Loucy (cell line): ENCODE measurements around the gene CAGE1.

Experiments used
- H2AFZ ChIP-seq: fragments of 200-600 bp; sonication (generic); 2 replicates; pipeline ENCODE4 v1.6.0; 2016; ENCODE audit warnings: antibody characterized with exemption, mild to moderate bottlenecking, low read length, moderate library complexity
- H3F3A ChIP-seq: fragments of 200-600 bp; 2 replicates; pipeline ENCODE4 v1.6.0; 2016; ENCODE audit warnings: antibody characterized with exemption, low read depth, mild to moderate bottlenecking
- H3K27me3 ChIP-seq: fragments of 200-600 bp; sonication (generic); 2 replicates; pipeline ENCODE4 v1.6.1; 2014; ENCODE audit warnings: low read length, mild to moderate bottlenecking; ENCODE audit not compliant: insufficient read depth, poor library complexity, severe bottlenecking
- H3K36me3 ChIP-seq: fragments of 200-600 bp; sonication (generic); 2 replicates; pipeline ENCODE4 v1.6.1; 2016; ENCODE audit warnings: low read length; ENCODE audit not compliant: insufficient read depth
- H3K4me1 ChIP-seq: fragments of 200-600 bp; sonication (generic); 2 replicates; pipeline ENCODE4 v1.5.1; 2014; ENCODE audit warnings: low read length, mild to moderate bottlenecking; ENCODE audit not compliant: insufficient read depth, poor library complexity, severe bottlenecking
- H3K4me2 ChIP-seq: fragments of 200-600 bp; sonication (generic); 2 replicates; pipeline ENCODE4 v1.6.0; 2014; ENCODE audit warnings: antibody characterized with exemption, low read length, low read depth, mild to moderate bottlenecking; ENCODE audit not compliant: poor library complexity, severe bottlenecking
- H3K4me3 ChIP-seq: fragments of 200-600 bp; sonication (generic); 2 replicates; pipeline ENCODE4 v1.5.1; 2014; ENCODE audit warnings: low read length, mild to moderate bottlenecking, mixed read lengths; ENCODE audit not compliant: poor library complexity, severe bottlenecking
- H3K79me2 ChIP-seq: fragments of 200-600 bp; sonication (generic); 2 replicates; pipeline ENCODE4 v1.6.1; 2014; ENCODE audit warnings: low read length; ENCODE audit not compliant: insufficient read depth
- H3K9ac ChIP-seq: fragments of 200-600 bp; sonication (generic); 2 replicates; pipeline ENCODE4 v1.6.0; 2014; ENCODE audit warnings: mild to moderate bottlenecking, low read depth, low read length, moderate library complexity; ENCODE audit not compliant: poor library complexity, severe bottlenecking
- H3K9me2 ChIP-seq: fragments of 200-600 bp; sonication (generic); replicated peaks from 2 replicates; pipeline ENCODE4 v1.6.1; 2016; ENCODE audit warnings: low read depth, low read length, mixed read lengths
- H3K9me3 ChIP-seq: fragments of 200-600 bp; sonication (generic); 2 replicates; pipeline ENCODE4 v1.6.1; 2014; ENCODE audit warnings: mild to moderate bottlenecking, antibody characterized with exemption, low read length, low read depth; ENCODE audit not compliant: insufficient read depth
- H4K20me1 ChIP-seq: fragments of 200-600 bp; sonication (generic); 2 replicates; pipeline ENCODE4 v1.6.0; 2014; ENCODE audit warnings: antibody characterized with exemption, low read length, mild to moderate bottlenecking; ENCODE audit not compliant: insufficient read depth, poor library complexity, severe bottlenecking
- EZH2phosphoT487 ChIP-seq: fragments of 200-600 bp; IDR thresholded peaks from 2 replicates; pipeline ENCODE4 v1.6.1; 2018; ENCODE audit warnings: antibody characterized with exemption, mild to moderate bottlenecking, moderate library complexity, borderline replicate concordance
- TF ChIP-seq, protein P1 (sequence below): fragments of 200-600 bp; sonication (generic); conservative IDR thresholded peaks from 2 replicates; pipeline ENCODE4 v1.5.1; 2014; ENCODE audit warnings: mild to moderate bottlenecking, antibody characterized with exemption, low read length

CAGE1 gene

DNA sequence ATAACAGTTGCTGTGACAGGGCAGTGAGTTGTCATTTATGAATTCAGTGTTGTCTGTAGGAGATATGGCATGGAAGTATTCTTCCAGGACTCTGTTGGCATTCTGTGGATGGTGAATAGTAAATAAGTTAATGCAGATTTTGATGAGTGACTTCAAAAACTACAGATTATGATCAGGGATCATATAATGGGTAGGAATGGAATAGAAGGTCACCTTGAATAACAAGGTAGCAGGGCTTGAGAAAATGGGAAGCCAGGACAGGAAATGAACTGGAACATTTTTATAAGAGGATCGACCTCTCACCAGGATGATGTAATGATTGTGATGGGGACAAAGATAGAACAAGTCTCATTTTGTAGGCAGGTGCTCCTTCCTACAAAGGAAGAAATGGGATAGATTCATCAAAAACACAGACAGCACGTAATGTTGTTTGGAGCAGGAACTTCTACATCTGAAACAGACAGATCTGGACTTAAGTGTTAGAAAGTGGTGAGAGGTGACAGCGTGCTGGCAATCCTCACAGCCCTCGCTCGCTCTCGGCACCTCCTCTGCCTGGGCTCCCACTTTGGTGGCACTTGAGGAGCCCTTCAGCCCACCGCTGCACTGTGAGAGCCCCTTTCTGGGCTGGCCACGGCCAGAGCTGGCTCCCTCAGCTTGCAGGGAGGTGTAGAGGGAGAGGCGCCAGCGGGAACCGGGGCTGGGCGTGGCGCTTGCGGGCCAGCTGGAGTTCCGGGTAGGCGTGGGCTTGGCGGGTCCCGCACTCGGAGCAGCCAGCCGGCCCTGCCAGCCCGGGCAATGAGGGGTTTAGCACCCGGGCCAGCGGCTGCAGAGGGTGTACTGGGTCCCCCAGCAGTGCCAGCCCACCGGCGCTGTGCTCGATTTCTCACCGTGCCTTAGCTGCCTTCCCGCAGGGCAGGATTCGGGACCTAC, 45.7 kb downstream of the CAGE1 start:
- no peaks in the 10 kb centered on the region for H4K20me1 ChIP-seq
- H3K4me1 ChIP-seq, result peaks cover 10% of the 10 kb centered on the region
- H3K36me3 ChIP-seq, result no peaks in the 10 kb centered on the region
- TF ChIP-seq, protein P1, sequence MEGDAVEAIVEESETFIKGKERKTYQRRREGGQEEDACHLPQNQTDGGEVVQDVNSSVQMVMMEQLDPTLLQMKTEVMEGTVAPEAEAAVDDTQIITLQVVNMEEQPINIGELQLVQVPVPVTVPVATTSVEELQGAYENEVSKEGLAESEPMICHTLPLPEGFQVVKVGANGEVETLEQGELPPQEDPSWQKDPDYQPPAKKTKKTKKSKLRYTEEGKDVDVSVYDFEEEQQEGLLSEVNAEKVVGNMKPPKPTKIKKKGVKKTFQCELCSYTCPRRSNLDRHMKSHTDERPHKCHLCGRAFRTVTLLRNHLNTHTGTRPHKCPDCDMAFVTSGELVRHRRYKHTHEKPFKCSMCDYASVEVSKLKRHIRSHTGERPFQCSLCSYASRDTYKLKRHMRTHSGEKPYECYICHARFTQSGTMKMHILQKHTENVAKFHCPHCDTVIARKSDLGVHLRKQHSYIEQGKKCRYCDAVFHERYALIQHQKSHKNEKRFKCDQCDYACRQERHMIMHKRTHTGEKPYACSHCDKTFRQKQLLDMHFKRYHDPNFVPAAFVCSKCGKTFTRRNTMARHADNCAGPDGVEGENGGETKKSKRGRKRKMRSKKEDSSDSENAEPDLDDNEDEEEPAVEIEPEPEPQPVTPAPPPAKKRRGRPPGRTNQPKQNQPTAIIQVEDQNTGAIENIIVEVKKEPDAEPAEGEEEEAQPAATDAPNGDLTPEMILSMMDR, result no peak
- TF ChIP-seq EZH2phosphoT487, result no peak
- H3K79me2 ChIP-seq, result no peaks in the 10 kb centered on the region
- no peak overlapping the region for H2AFZ ChIP-seq
- no peak overlapping the region for H3K4me3 ChIP-seq
- H3K9me2 ChIP-seq, result no peaks in the 10 kb centered on the region
- H3K9me3 ChIP-seq, result no peaks in the 10 kb centered on the region
- no peak overlapping the region for H3K4me2 ChIP-seq
- no peak overlapping the region for H3K9ac ChIP-seq
- H3K27me3 ChIP-seq, result no peaks in the 10 kb centered on the region
- no peaks in the 10 kb centered on the region for H3F3A ChIP-seq

DNA sequence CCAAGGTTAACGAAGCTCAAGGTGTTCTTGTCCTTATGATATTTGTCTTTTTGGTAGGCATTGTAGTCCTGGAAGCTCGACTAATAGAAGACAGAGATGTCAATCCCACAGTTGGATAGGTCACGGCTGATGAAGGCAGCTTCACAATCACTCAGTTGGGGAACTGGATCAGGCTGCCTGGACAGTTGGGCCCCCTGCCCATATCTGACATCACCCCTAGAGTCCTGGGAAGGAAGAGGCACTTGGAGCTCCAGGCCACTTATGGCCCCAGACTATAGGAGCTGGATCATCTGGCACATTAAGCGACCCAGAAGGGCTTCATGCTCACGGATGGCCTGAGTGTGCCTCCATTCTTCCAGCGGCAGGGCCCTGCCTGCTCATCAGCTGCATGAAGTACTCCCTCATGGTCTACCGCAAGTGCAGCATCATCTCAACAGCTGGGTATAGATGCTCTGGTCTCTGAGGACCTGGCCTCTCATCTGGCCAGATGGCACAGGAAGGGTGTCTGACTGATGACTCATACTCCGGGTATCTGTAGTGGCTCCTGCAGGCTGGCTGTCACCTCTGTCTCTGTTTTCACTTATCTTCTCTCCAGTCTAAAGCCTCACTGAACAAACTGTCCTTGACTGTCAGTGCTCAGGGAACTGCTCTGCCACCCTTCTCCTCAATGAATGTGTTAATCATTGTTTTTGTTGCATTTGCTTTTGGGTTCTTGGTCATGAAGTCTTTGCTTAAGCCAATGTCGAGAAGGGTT, 47.4 kb downstream of the CAGE1 start:
- Histone ChIP-seq H3K4me2 (no peak overlapping the region), H3K4me1 (peaks cover 10% of the 10 kb centered on the region), H3K36me3 (no peaks in the 10 kb centered on the region), H4K20me1 (no peaks in the 10 kb centered on the region), H3K9ac (no peak overlapping the region), H3F3A (no peaks in the 10 kb centered on the region), H3K4me3 (no peak overlapping the region), H3K9me2 (no peaks in the 10 kb centered on the region), H3K79me2 (no peaks in the 10 kb centered on the region), H3K9me3 (no peaks in the 10 kb centered on the region), H2AFZ (no peak overlapping the region), H3K27me3 (no peaks in the 10 kb centered on the region)
- no peak for TF ChIP-seq EZH2phosphoT487
- TF ChIP-seq, protein P1, result no peak

DNA sequence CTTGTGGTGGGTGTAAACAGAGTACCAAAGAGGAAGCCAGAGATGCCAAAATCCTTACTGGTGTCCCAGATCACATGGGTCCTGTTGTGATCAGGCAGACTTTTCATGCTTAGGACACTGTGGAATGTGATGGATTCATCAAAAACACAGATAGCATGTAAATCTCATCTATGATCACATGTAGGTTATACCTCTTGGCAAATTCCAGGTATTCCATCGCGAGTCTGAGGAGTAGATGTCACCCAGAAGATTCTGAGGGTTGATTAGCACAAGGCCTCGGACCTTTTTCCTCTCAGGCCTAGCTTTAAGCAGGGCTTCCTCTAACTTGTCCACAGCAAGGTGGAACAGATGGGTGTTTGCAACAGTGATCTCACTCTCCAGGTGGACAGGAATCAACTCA, 48.3 kb downstream of the CAGE1 start:
- Histone ChIP-seq H4K20me1 (no peaks in the 10 kb centered on the region), H3K36me3 (no peaks in the 10 kb centered on the region), H3K79me2 (no peaks in the 10 kb centered on the region), H3K9ac (no peak overlapping the region), H3K9me2 (no peaks in the 10 kb centered on the region), H3K4me1 (peaks cover 10% of the 10 kb centered on the region), H3F3A (no peaks in the 10 kb centered on the region), H3K4me3 (no peak overlapping the region), H3K4me2 (no peak overlapping the region), H3K27me3 (no peaks in the 10 kb centered on the region), H2AFZ (no peak overlapping the region), H3K9me3 (no peaks in the 10 kb centered on the region)
- no peak for TF ChIP-seq EZH2phosphoT487
- TF ChIP-seq, protein P1, result no peak
